Liver (tissue), 9 donors: ENCODE measurements around the gene UAP1. TPM values are rescaled to one million over a fixed set of nuclear protein-coding genes. Genes with fewer than 3 reads are reported as not detected.

ENCODE experiments used
- DNase-seq: peaks from one replicate; pipeline ENCODE4 v3.0.0-alpha.2; 2017; ENCODE audit warnings: low spot score
- H3K27ac ChIP-seq, 2 donors: one replicate each; pipeline ENCODE4 v1.7.0; 2013; ENCODE audit warnings: inconsistent platforms in 2 of 2, low read length in 2 of 2, control low read depth in 1 of 2, low read depth in 1 of 2, mild to moderate bottlenecking in 1 of 2
- H3K27me3 ChIP-seq, 4 donors: one replicate each; pipeline versions ENCODE4 v1.6.1 to v1.7.0; 2013; ENCODE audit warnings: low read length in 3 of 4, inconsistent platforms in 1 of 4, mild to moderate bottlenecking in 1 of 4, moderate library complexity in 1 of 4; ENCODE audit not compliant: control insufficient read depth in 4 of 4, insufficient read depth in 4 of 4
- H3K36me3 ChIP-seq, 4 donors: one replicate each; pipeline versions ENCODE4 v1.6.1 to v1.7.0; 2013; ENCODE audit warnings: low read length in 3 of 4, mild to moderate bottlenecking in 3 of 4, low read depth in 1 of 4, moderate library complexity in 1 of 4; ENCODE audit not compliant: control insufficient read depth in 4 of 4, insufficient read depth in 3 of 4
- H3K4me1 ChIP-seq, 4 donors: one replicate each; pipeline versions ENCODE4 v1.6.1 to v1.7.0; 2013; ENCODE audit warnings: low read length in 3 of 4, mild to moderate bottlenecking in 3 of 4, moderate library complexity in 1 of 4; ENCODE audit not compliant: control insufficient read depth in 4 of 4, insufficient read depth in 4 of 4
- H3K4me3 ChIP-seq, 3 donors: one replicate each; pipeline versions ENCODE4 v1.6.1 to v1.7.0; 2013; ENCODE audit warnings: low read length in 3 of 3, control low read depth in 1 of 3, low read depth in 1 of 3, mild to moderate bottlenecking in 1 of 3
- H3K9ac ChIP-seq, 2 donors: one replicate each; pipeline ENCODE4 v1.7.0; 2013; ENCODE audit warnings: low read length in 2 of 2, mild to moderate bottlenecking in 2 of 2, moderate library complexity in 2 of 2, control low read depth in 1 of 2, low read depth in 1 of 2
- H3K9me3 ChIP-seq, 4 donors: one replicate each; pipeline versions ENCODE4 v1.6.1 to v1.7.0; 2013; ENCODE audit warnings: low read length in 3 of 4; ENCODE audit not compliant: control insufficient read depth in 4 of 4
- ATF3 ChIP-seq: IDR thresholded peaks from 2 replicates; pipeline ENCODE4 v1.6.1; 2016; ENCODE audit warnings: antibody characterized with exemption
- CTCF ChIP-seq: fragments of 150-350 bp; IDR thresholded peaks from 2 replicates; pipeline ENCODE4 v1.5.1; 2017; ENCODE audit warnings: improper control_type of control experiment, low read depth, low read length; ENCODE audit not compliant: missing input control
- FOXA1 ChIP-seq: IDR thresholded peaks from 2 replicates; pipeline ENCODE4 v1.6.1; 2016; ENCODE audit warnings: antibody characterized with exemption
- FOXA2 ChIP-seq: IDR thresholded peaks from 2 replicates; pipeline ENCODE4 v1.6.1; 2016; ENCODE audit warnings: antibody characterized with exemption
- HNF4A ChIP-seq, 2 donors: conservative IDR thresholded peaks; 2 replicates each; pipeline ENCODE4 v1.6.1; 2016; ENCODE audit warnings: antibody characterized with exemption in 2 of 2, mild to moderate bottlenecking in 2 of 2
- HNF4G ChIP-seq: IDR thresholded peaks from 2 replicates; pipeline ENCODE4 v1.6.1; 2016; ENCODE audit warnings: antibody characterized with exemption
- JUND ChIP-seq, 2 donors: IDR thresholded peaks; 2 replicates each; pipeline ENCODE4 v1.6.1; 2016; ENCODE audit warnings: antibody characterized with exemption in 2 of 2
- NR2F2 ChIP-seq: IDR thresholded peaks from 2 replicates; pipeline ENCODE4 v1.6.1; 2016; ENCODE audit warnings: antibody characterized with exemption
- RAD21 ChIP-seq, 2 donors: IDR thresholded peaks; 2 replicates each; pipeline ENCODE4 v1.6.1; 2016; ENCODE audit warnings: antibody characterized with exemption in 2 of 2, mild to moderate bottlenecking in 2 of 2
- RXRA ChIP-seq, 2 donors: IDR thresholded peaks; 2 replicates each; pipeline ENCODE4 v1.6.1; 2017 to 2018; ENCODE audit warnings: antibody characterized with exemption in 2 of 2, mild to moderate bottlenecking in 1 of 2
- SP1 ChIP-seq: IDR thresholded peaks from 2 replicates; pipeline ENCODE4 v1.6.1; 2018; ENCODE audit warnings: antibody characterized with exemption, mild to moderate bottlenecking
- TAF1 ChIP-seq: conservative IDR thresholded peaks from 2 replicates; pipeline ENCODE4 v1.6.1; 2016; ENCODE audit warnings: antibody characterized with exemption, mild to moderate bottlenecking
- YY1 ChIP-seq: IDR thresholded peaks from 2 replicates; pipeline ENCODE4 v1.6.1; 2016; ENCODE audit warnings: antibody characterized with exemption, mild to moderate bottlenecking
- WGBS: extraction: QIAGEN DNeasy Blood & Tissue Kit; methylation state at CpG from one replicate; pipeline ENCODE4 v1.1.7; 2013; 5-methylcytosine and 5-hydroxymethylcytosine counted together
- polyA plus RNA-seq, 2 donors: library from polyadenylated mRNA; stranded (reverse) in 1 of 2; unstranded in 1 of 2; fragments of 200-250 nt in 1 of 2; fragments of >200 nt in 1 of 2; fragmentation: Nextera tagmentation in 1 of 2; extraction: Ambion mirVana in 1 of 2; gene quantifications; one replicate each; pipeline versions ENCODE4 v1.2.1 to v1.2.3, GENCODE V29; 2013 to 2015
- total RNA-seq, 2 donors: library from RNA; depleted of rRNA; stranded (reverse); fragments of >200 nt; gene quantifications; one replicate each; pipeline ENCODE4 v1.2.3, GENCODE V29; 2014
- TF ChIP-seq, protein P1 (sequence below): IDR thresholded peaks from 2 replicates; pipeline ENCODE4 v1.6.1; 2016; ENCODE audit warnings: antibody characterized with exemption
- TF ChIP-seq, protein P2 (sequence below): IDR thresholded peaks from 2 replicates; pipeline ENCODE4 v1.6.1; 2016; ENCODE audit warnings: antibody characterized with exemption
- TF ChIP-seq, protein P3 (sequence below): IDR thresholded peaks from 2 replicates; pipeline ENCODE4 v1.6.1; 2016; ENCODE audit warnings: antibody characterized with exemption, mild to moderate bottlenecking
- donor health status: healthy.
- donor health status: healthy.
- donor health status: healthy.
- donor health status: healthy.
- donor health status: healthy.

UAP1 gene
- total RNA-seq = 100 to 1,000 TPM in 1 of 2 donors, 10 to 100 TPM in 1; 28.9 to 120 TPM
- 10 to 100 TPM; 50.6 to 52.8 TPM for polyA plus RNA-seq

GRCh38 chr1:162561616-162562469 lies at the start of gene UAP1:
UAP1 (plus strand) TSS chr1:162561722; CDS start chr1:162566069, 4,347 bp downstream.
- WGBS = under 1% methylated on average over 69 of the region's 69 CpGs
- Histone ChIP-seq H3K9me3 (no peaks in the 10 kb centered on the region), H3K4me3 (peak within 1 kb of the TSS; percentile 80 to 99 (median 95)), H3K27me3 (no peaks in the 10 kb centered on the region), H3K36me3 (peaks cover 0 to 5% (median 1%) of the 10 kb centered on the region in 4 donors), H3K27ac (peak within 1 kb of the TSS; percentile 97 to 98), H3K9ac (peak within 1 kb of the TSS; percentile 94 to 97), H3K4me1 (peaks cover 6 to 46% (median 17%) of the 10 kb centered on the region in 4 donors)
- DNase-seq = peak; percentile 50
- TF ChIP-seq, protein P1, sequence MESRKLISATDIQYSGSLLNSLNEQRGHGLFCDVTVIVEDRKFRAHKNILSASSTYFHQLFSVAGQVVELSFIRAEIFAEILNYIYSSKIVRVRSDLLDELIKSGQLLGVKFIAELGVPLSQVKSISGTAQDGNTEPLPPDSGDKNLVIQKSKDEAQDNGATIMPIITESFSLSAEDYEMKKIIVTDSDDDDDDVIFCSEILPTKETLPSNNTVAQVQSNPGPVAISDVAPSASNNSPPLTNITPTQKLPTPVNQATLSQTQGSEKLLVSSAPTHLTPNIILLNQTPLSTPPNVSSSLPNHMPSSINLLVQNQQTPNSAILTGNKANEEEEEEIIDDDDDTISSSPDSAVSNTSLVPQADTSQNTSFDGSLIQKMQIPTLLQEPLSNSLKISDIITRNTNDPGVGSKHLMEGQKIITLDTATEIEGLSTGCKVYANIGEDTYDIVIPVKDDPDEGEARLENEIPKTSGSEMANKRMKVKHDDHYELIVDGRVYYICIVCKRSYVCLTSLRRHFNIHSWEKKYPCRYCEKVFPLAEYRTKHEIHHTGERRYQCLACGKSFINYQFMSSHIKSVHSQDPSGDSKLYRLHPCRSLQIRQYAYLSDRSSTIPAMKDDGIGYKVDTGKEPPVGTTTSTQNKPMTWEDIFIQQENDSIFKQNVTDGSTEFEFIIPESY = no peak
- TF ChIP-seq, protein P2, sequence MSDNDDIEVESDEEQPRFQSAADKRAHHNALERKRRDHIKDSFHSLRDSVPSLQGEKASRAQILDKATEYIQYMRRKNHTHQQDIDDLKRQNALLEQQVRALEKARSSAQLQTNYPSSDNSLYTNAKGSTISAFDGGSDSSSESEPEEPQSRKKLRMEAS = no peak
- TF ChIP-seq HNF4G (no peak), CTCF (no peak), HNF4A (conservative IDR thresholded peaks at IDR 0.05) (no peak), TAF1 (no peak), ATF3 (no peak), RAD21 (IDR thresholded peaks at IDR 0.05) (no peak), RXRA (IDR thresholded peaks at IDR 0.05) (no peak), JUND (IDR thresholded peaks at IDR 0.05) (no peak), SP1 (no peak), NR2F2 (no peak), YY1 (no peak), FOXA2 (no peak), FOXA1 (no peak)
- TF ChIP-seq, protein P3, sequence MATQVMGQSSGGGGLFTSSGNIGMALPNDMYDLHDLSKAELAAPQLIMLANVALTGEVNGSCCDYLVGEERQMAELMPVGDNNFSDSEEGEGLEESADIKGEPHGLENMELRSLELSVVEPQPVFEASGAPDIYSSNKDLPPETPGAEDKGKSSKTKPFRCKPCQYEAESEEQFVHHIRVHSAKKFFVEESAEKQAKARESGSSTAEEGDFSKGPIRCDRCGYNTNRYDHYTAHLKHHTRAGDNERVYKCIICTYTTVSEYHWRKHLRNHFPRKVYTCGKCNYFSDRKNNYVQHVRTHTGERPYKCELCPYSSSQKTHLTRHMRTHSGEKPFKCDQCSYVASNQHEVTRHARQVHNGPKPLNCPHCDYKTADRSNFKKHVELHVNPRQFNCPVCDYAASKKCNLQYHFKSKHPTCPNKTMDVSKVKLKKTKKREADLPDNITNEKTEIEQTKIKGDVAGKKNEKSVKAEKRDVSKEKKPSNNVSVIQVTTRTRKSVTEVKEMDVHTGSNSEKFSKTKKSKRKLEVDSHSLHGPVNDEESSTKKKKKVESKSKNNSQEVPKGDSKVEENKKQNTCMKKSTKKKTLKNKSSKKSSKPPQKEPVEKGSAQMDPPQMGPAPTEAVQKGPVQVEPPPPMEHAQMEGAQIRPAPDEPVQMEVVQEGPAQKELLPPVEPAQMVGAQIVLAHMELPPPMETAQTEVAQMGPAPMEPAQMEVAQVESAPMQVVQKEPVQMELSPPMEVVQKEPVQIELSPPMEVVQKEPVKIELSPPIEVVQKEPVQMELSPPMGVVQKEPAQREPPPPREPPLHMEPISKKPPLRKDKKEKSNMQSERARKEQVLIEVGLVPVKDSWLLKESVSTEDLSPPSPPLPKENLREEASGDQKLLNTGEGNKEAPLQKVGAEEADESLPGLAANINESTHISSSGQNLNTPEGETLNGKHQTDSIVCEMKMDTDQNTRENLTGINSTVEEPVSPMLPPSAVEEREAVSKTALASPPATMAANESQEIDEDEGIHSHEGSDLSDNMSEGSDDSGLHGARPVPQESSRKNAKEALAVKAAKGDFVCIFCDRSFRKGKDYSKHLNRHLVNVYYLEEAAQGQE = no peak
